Measurements from ENCODE around the gene MRPL23.

The MRPL23 gene

GRCh38 chr11:1953489-1954266, 6.5 kb downstream of the MRPL23 start:
- DNase-seq (ENCODE audit: low spot score): no peak

- DNase-seq (ENCODE audit: low spot score): no peak
Measured at GRCh38 chr11:1958367-1958766, 11.2 kb downstream of the MRPL23 start.

- no peak for DNase-seq (ENCODE audit: low spot score)
Measured at GRCh38 chr11:1959786-1960185, 12.7 kb downstream of the MRPL23 start.

GRCh38 chr11:1963864-1964263, 16.7 kb downstream of the MRPL23 start:
- DNase-seq (ENCODE audit: low spot score): no peak

- no peak for DNase-seq (ENCODE audit: low spot score)
Measured at GRCh38 chr11:1964348-1964747, 17.2 kb downstream of the MRPL23 start.

GRCh38 chr11:1964955-1965354, 17.8 kb downstream of the MRPL23 start:
- DNase-seq (ENCODE audit: low spot score): no peak

- DNase-seq (ENCODE audit: low spot score): no peak
Measured at GRCh38 chr11:1966531-1966930, 19.4 kb downstream of the MRPL23 start.

GRCh38 chr11:1967641-1968225, 20.6 kb downstream of the MRPL23 start:
- DNase-seq (ENCODE audit: low spot score): no peak

- DNase-seq (ENCODE audit: low spot score): no peak
Measured at GRCh38 chr11:1968454-1969002, 21.4 kb downstream of the MRPL23 start.

- no peak for DNase-seq (ENCODE audit: low spot score)
Measured at GRCh38 chr11:1969035-1969434, 21.9 kb downstream of the MRPL23 start.

- DNase-seq (ENCODE audit: low spot score): no peak
Measured at GRCh38 chr11:1969776-1970175, 22.6 kb downstream of the MRPL23 start.

- no peak for DNase-seq (ENCODE audit: low spot score)
Measured at GRCh38 chr11:1970956-1971355, 23.8 kb downstream of the MRPL23 start.

- DNase-seq (ENCODE audit: low spot score): no peak
Measured at GRCh38 chr11:1975185-1975584, 28.1 kb downstream of the MRPL23 start.

GRCh38 chr11:1978720-1979473, 31.8 kb downstream of the MRPL23 start:
- no peak for DNase-seq (ENCODE audit: low spot score)

- DNase-seq (ENCODE audit: low spot score): no peak
Measured at GRCh38 chr11:1979607-1980006, 32.5 kb downstream of the MRPL23 start.

GRCh38 chr11:1982873-1983600, 35.9 kb downstream of the MRPL23 start:
- DNase-seq (ENCODE audit: low spot score): no peak

GRCh38 chr11:1983601-1983961, 36.4 kb downstream of the MRPL23 start:
- no peak for DNase-seq (ENCODE audit: low spot score)

GRCh38 chr11:1987024-1987423, 39.9 kb downstream of the MRPL23 start:
- no peak for DNase-seq (ENCODE audit: low spot score)

GRCh38 chr11:1988174-1988573, 41.0 kb downstream of the MRPL23 start:
- no peak for DNase-seq (ENCODE audit: low spot score)

GRCh38 chr11:1988667-1989317, 41.7 kb downstream of the MRPL23 start:
- DNase-seq (ENCODE audit: low spot score): no peak

GRCh38 chr11:1989953-1990352, 42.8 kb downstream of the MRPL23 start:
- no peak for DNase-seq (ENCODE audit: low spot score)

Data from pons (tissue), 1 donor.